ACC112 (cell line): ENCODE results near the gene TCEA2.

Experiments
- H2AFZ ChIP-seq: fragments of 200-600 bp; sonication (generic); one replicate; pipeline ENCODE4 v1.6.0; 2017; ENCODE audit warnings: antibody characterized with exemption, low read length; ENCODE audit not compliant: unreplicated experiment
- H3K27ac ChIP-seq: fragments of 200-600 bp; sonication (generic); 2 replicates; pipeline ENCODE4 v1.5.1; 2014; ENCODE audit warnings: low read depth, mild to moderate bottlenecking, antibody characterized with exemption, low read length, moderate library complexity
- H3K27me3 ChIP-seq: fragments of 200-600 bp; sonication (generic); 2 replicates; pipeline ENCODE4 v1.6.1; 2014; ENCODE audit warnings: mild to moderate bottlenecking, antibody characterized with exemption, low read length, moderate library complexity, mixed read lengths; ENCODE audit not compliant: insufficient read depth
- H3K36me3 ChIP-seq: fragments of 200-600 bp; sonication (generic); 2 replicates; pipeline ENCODE4 v1.6.1; 2016; ENCODE audit warnings: mild to moderate bottlenecking, antibody characterized with exemption, low read length, moderate library complexity, mixed read lengths; ENCODE audit not compliant: insufficient read depth
- H3K4me1 ChIP-seq: fragments of 200-600 bp; sonication (generic); one replicate; pipeline ENCODE4 v1.6.1; 2016; ENCODE audit warnings: low read length, mixed read lengths; ENCODE audit not compliant: insufficient read depth, unreplicated experiment, control insufficient read depth
- H3K4me3 ChIP-seq: fragments of 200-600 bp; sonication (generic); 2 replicates; pipeline ENCODE4 v1.5.1; 2014; ENCODE audit warnings: mild to moderate bottlenecking, low read depth, low read length
- H3K79me2 ChIP-seq: fragments of 200-600 bp; sonication (generic); one replicate; pipeline ENCODE4 v1.6.0; 2016; ENCODE audit warnings: low read length; ENCODE audit not compliant: control insufficient read depth, unreplicated experiment, insufficient read depth

The TCEA2 gene

GRCh38 chr20:64042054-64042781 is 20.8 kb upstream of the TCEA2 start:
- peaks cover 16% of the 10 kb centered on the region for H3K4me1 ChIP-seq
- peak overlapping the region; percentile 70 for H3K4me3 ChIP-seq
- H2AFZ ChIP-seq: no peak overlapping the region
- H3K79me2 ChIP-seq: no peaks in the 10 kb centered on the region
- no peaks in the 10 kb centered on the region for H3K36me3 ChIP-seq
- no peak overlapping the region for H3K27ac ChIP-seq
- H3K27me3 ChIP-seq: peaks cover 44% of the 10 kb centered on the region

DNA sequence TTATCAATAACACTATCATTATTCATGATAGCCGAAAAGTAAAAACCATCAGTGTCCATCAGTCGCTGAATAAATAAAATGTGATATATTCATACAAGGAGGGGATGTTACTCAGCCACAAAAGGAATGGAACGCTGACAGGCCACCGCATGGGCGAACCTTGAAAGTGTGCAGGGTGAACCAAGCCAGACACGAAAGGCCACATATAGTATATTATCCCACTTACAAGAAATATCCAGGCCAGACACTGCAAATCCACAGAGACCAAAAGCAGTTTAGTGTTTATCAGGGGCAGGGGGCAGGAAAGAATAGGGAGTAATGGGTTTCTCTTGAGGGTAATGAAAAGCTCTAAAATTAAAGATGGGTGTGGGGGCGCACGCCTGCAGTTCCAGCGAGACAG is 19.2 kb upstream of the TCEA2 start:
- peaks cover 47% of the 10 kb centered on the region for H3K27me3 ChIP-seq
- H3K4me3 ChIP-seq: no peak overlapping the region
- no peaks in the 10 kb centered on the region for H3K79me2 ChIP-seq
- H2AFZ ChIP-seq: no peak overlapping the region
- H3K27ac ChIP-seq: no peak overlapping the region
- H3K36me3 ChIP-seq: no peaks in the 10 kb centered on the region
- peaks cover 16% of the 10 kb centered on the region for H3K4me1 ChIP-seq

DNA sequence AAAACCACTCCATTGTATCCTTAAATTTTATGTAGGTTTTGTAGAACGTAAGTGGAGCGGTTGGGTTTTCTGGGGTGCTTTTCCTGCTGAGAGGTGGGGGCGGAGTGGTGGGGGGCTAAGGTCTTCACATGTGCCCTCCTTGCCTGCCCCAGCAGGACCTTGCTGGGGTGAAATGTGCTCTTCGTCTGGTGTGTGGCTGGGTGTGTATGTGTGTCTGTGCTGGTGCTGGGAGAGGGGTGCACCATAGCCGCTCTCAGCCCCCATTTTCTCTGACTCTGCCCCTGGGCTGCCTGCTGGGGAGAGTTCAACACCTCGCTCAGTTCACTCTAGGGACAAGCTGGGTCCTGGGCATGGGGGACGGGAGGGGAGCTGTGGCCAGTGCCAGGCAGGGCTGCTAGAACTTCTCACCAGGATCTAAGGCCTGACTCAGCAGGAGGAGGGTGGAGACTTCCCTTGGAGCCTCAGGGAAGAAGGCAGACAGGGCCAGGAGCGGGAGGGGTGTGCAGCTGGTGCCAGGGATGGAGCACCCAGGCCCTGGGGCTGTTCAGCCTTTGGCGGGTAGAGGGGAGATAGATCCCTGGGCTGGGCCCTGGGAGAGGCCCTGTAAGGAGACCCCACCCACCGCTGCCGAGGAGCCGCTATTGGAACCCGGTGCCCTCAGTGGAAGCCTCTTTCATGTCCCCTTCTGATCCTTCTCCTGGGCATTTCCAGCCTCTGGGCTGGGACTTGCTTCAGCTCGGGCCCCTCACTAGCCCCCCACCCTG is 18.3 kb upstream of the TCEA2 start:
- H3K27me3 ChIP-seq: peaks cover 48% of the 10 kb centered on the region
- no peaks in the 10 kb centered on the region for H3K36me3 ChIP-seq
- peaks cover 12% of the 10 kb centered on the region for H3K4me1 ChIP-seq
- H3K4me3 ChIP-seq: no peak overlapping the region
- no peak overlapping the region for H2AFZ ChIP-seq
- H3K27ac ChIP-seq: no peak overlapping the region
- H3K79me2 ChIP-seq: no peaks in the 10 kb centered on the region

DNA sequence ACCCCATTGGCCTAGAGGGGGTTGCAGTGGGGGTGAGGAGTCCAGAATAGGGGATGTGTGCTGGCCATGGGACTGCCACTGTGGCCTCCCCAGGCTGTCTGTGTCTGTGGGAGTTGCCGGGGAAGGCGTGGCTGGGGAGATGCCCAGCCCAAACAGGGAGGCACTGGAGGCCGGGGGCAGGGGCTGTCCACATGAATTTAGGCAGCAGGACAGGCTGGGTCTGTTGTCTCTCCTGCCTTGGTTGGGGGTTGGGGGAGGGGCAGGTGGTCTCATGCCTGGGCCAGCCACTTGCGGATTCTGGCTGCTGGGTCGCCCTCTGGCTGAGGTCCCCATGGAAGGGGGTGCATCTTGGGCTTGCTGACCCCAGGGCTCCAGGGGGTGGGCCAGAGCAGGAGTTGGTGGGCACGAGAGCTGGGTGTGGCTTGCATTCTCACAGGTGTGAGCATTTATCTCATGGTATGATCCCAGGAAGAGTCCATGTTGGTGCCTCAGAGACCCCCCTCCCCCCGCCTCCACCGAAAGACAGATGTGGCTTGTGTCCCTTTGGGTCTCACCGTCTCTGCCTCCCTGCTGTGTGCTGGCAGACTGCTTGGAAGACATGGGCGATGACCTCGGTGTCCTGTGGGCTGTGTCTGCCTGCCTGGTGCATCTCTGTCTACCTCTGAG is 17.5 kb upstream of the TCEA2 start:
- Histone ChIP-seq H3K27me3 (peaks cover 45% of the 10 kb centered on the region), H3K4me3 (no peak overlapping the region), H3K36me3 (no peaks in the 10 kb centered on the region), H3K4me1 (peaks cover 16% of the 10 kb centered on the region), H3K27ac (no peak overlapping the region), H3K79me2 (no peaks in the 10 kb centered on the region), H2AFZ (no peak overlapping the region)

DNA sequence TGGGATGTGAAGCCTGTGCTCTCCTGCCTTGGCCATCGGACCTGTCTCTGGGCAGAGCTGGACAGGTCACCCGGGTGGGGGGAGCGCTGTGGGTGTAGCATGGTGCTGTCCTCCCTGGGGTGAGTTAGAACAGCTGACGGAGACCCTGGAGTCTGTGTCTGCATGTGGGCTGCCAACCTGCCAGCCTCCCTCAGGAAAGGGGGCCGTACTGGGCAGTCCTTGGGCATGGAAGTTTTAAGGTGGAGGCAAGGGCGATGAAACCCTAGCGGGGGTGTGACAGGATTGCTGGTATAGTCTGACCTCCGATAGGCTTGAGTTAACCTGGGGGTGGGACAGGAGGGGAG is 16.0 kb upstream of the TCEA2 start:
- H3K79me2 ChIP-seq: no peaks in the 10 kb centered on the region
- peaks cover 31% of the 10 kb centered on the region for H3K27me3 ChIP-seq
- H2AFZ ChIP-seq: no peak overlapping the region
- H3K36me3 ChIP-seq: no peaks in the 10 kb centered on the region
- H3K4me3 ChIP-seq: no peak overlapping the region
- H3K4me1 ChIP-seq: peaks cover 16% of the 10 kb centered on the region
- no peak overlapping the region for H3K27ac ChIP-seq

GRCh38 chr20:64047968-64048401 is 15.0 kb upstream of the TCEA2 start:
- H3K27me3 ChIP-seq: peaks cover 26% of the 10 kb centered on the region
- peaks cover 16% of the 10 kb centered on the region for H3K4me1 ChIP-seq
- no peak overlapping the region for H2AFZ ChIP-seq
- H3K27ac ChIP-seq: no peak overlapping the region
- no peak overlapping the region for H3K4me3 ChIP-seq
- H3K36me3 ChIP-seq: no peaks in the 10 kb centered on the region
- H3K79me2 ChIP-seq: no peaks in the 10 kb centered on the region

DNA sequence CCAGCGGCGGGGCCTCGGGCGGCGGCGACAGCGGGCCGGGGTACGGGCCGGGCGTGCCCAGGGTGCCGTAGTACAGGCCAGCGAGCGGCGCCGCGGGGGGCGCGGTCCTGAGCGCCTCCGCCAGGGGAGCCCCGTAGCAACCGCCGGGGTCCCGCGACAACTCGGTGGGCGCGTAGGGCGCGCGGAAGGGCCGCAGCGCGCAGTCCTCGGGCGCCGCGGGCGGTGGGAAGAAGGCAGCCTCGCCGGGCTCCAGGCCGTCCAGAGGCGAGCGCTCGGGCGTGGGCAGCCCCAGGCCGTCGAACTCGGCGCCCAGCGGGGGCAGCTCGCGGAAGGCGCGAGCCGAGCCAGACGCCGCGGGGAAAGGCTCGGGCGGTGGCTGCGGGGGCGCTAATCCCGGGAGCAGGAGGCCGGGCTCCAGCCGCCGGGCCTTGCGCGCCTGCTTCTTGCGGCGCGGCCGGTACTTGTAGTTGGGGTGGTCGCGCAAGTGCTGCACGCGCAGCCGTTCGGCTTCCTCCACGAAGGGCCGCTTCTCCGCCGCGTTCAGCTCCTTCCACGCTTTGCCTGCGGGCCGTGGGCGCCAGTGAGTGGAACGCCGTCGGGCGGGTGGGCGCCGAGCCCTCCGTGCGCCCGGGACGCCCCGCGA is 14.5 kb upstream of the TCEA2 start:
- Histone ChIP-seq H3K27me3 (peaks cover 26% of the 10 kb centered on the region), H3K36me3 (no peaks in the 10 kb centered on the region), H3K4me1 (peaks cover 16% of the 10 kb centered on the region), H3K27ac (no peak overlapping the region), H3K79me2 (no peaks in the 10 kb centered on the region), H3K4me3 (no peak overlapping the region), H2AFZ (no peak overlapping the region)

DNA sequence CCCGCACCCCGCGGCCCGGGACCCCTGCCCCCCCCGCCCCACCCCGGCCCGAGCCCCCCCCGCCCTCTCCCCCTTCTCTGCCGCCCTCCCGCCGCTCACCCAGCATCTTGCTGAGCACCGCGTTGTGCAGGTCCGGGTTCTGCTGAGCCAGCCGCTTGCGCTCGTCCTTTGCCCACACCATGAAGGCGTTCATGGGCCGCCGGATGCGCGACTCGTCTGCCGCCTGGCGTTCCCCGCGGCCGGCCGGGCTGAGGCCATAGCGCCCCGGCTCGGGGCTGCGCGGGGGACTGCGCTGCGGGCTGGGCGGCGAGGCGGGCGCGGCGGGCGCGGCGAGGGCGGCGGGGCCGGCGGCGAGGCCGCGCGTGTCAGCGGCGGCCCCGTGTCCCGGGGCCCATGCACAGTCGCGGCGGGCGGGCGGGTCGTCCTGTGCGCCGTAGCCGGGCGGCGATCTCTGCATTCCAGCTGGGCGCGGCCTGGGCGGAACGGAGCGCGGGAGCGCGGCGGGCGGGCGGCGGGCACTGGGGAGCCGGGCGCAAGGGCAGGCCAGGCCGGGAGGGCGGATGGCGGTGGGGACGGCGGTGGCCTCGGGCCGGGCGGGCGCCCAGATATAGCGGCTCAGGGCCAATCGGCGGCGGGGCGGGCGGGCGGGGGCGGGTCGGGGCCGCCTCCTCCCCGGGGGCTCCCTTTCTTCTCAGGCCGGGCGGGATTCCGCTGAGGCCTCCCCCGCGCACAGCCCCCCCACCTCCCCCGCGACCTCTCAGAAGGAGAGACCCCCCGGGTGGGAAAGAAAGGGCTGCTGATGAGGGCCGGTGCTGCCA is 13.7 kb upstream of the TCEA2 start, which contains the start of gene SOX18:
TSS of gene SOX18 (minus strand) at position 580 of the 818 bp plus-strand sequence. CDS start at position 457, 123 bp downstream.
- Histone ChIP-seq H2AFZ (no peak within 1 kb of the TSS), H3K27me3 (peaks cover 26% of the 10 kb centered on the region), H3K27ac (no peak within 1 kb of the TSS), H3K4me1 (peaks cover 20% of the 10 kb centered on the region), H3K79me2 (no peaks in the 10 kb centered on the region), H3K36me3 (no peaks in the 10 kb centered on the region), H3K4me3 (no peak within 1 kb of the TSS)

DNA sequence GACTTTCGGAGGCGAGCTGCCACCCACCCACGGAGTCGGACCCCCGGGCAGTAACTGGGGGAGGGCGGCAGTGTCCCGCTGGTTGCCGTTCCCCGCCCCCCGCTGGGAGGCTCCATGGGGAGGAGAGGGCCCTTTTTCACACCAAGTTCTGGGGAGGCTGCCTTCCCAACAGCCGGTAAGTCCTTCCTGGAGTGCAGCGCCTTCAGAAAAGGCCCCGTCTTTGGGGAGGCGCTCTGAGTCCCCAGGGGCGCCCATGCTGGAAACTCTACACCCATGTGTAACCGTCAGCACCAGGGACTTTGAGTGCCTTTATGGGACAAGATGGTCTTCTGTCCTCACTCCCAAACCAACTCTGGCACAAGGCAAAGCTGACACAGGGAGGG is 13.1 kb upstream of the TCEA2 start:
- Histone ChIP-seq H3K79me2 (no peaks in the 10 kb centered on the region), H3K4me3 (no peak overlapping the region), H2AFZ (no peak overlapping the region), H3K27me3 (peaks cover 26% of the 10 kb centered on the region), H3K36me3 (no peaks in the 10 kb centered on the region), H3K4me1 (peaks cover 17% of the 10 kb centered on the region), H3K27ac (no peak overlapping the region)
